ENCODE measurements around the gene TP53BP1.

DNA sequence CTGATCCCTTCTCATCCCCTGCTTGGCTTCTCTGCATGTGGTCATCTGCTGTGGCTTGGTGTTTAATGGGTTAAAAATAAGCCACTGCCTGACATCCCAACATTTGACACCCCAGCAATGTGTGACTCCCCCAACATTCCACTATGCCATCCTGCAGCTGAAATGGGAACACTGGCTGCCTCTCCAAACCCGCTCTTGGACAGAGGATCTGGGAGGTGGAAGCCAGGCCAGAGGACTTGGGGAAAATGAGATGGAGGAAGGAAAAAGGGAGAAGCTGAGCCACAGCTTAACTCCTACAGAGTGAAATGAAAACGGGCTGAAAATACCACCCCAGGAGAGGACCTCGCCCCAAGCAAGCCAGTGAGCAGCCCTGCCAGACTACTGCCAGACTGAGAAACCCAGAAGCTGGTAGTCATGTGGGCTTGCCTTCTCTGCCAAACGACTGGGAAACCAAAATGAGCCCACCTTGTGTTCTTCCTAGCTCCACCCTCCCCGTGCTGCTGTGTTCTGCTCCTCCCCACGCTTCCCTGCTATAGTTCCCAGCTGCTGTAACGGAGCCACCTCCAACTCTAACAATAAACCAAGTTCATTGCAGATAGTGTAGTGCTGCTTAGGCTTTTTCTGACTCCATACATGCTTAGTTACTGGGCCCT, 38.2 kb upstream of the TP53BP1 start:
- TF ChIP-seq POLR2A (IDR thresholded peaks at IDR 0.05), result no peak
- TF ChIP-seq, protein P1, sequence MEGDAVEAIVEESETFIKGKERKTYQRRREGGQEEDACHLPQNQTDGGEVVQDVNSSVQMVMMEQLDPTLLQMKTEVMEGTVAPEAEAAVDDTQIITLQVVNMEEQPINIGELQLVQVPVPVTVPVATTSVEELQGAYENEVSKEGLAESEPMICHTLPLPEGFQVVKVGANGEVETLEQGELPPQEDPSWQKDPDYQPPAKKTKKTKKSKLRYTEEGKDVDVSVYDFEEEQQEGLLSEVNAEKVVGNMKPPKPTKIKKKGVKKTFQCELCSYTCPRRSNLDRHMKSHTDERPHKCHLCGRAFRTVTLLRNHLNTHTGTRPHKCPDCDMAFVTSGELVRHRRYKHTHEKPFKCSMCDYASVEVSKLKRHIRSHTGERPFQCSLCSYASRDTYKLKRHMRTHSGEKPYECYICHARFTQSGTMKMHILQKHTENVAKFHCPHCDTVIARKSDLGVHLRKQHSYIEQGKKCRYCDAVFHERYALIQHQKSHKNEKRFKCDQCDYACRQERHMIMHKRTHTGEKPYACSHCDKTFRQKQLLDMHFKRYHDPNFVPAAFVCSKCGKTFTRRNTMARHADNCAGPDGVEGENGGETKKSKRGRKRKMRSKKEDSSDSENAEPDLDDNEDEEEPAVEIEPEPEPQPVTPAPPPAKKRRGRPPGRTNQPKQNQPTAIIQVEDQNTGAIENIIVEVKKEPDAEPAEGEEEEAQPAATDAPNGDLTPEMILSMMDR (IDR thresholded peaks at IDR 0.05), result no peak

Data from esophagus squamous epithelium (tissue), 4 donors.